Mammary epithelial cell (primary cell): Measurements from ENCODE around the gene ING2.

Experiments used
- EZH2 ChIP-seq: IDR thresholded peaks from 2 replicates; pipeline ENCODE4 v1.6.1; 2012; ENCODE audit warnings: low read length, inconsistent platforms, borderline replicate concordance
- TF ChIP-seq, protein P1 (sequence below), 2 donors: IDR thresholded peaks in 1 of 2; conservative IDR thresholded peaks in 1 of 2; 2 replicates each; pipeline ENCODE4 v1.5.1; 2011 to 2012; ENCODE audit warnings: inconsistent platforms in 2 of 2, low read length in 2 of 2, mild to moderate bottlenecking in 2 of 2, control low read depth in 1 of 2, low read depth in 1 of 2; ENCODE audit not compliant: insufficient read depth in 1 of 2; ENCODE audit errors: extremely low read depth in 1 of 2

DNA sequence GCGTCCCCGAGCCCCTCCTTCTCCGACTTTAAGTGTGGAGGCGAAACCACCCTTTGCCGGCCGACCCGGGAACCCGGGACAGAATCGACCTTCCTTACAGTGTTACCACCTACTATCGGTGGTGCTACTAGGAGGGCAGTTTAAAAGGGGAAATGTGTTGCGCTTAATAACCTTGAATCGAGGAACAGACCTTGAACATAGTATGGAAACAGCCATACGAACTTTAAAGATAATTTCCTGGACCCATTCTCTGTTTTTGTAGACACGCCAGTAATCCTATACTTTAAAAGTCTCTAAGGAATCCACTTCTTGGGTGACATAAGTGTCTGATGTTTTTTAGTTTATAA lies 1.5 kb downstream of the ING2 start:
- TF ChIP-seq, protein P1, sequence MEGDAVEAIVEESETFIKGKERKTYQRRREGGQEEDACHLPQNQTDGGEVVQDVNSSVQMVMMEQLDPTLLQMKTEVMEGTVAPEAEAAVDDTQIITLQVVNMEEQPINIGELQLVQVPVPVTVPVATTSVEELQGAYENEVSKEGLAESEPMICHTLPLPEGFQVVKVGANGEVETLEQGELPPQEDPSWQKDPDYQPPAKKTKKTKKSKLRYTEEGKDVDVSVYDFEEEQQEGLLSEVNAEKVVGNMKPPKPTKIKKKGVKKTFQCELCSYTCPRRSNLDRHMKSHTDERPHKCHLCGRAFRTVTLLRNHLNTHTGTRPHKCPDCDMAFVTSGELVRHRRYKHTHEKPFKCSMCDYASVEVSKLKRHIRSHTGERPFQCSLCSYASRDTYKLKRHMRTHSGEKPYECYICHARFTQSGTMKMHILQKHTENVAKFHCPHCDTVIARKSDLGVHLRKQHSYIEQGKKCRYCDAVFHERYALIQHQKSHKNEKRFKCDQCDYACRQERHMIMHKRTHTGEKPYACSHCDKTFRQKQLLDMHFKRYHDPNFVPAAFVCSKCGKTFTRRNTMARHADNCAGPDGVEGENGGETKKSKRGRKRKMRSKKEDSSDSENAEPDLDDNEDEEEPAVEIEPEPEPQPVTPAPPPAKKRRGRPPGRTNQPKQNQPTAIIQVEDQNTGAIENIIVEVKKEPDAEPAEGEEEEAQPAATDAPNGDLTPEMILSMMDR (conservative IDR thresholded peaks at IDR 0.05 in 1 of 2, IDR thresholded peaks at IDR 0.05 in 1 of 2; ENCODE audit: extremely low read depth in 1 of 2, insufficient read depth in 1 of 2, low read depth in 1 of 2, low read length in 2 of 2), result no peak
- TF ChIP-seq EZH2, result no peak
